SK-N-SH (cell line): Measurements from ENCODE around the gene ABHD6.
"Not testable (repeated sequence)": the region's sequence is repeated elsewhere in the genome, so short reads cannot be mapped to it uniquely, and the experiment has no call there.

Source experiments
- CTCF ChIP-seq: fragments of 200-600 bp; sonication (generic); IDR thresholded peaks from 2 replicates; pipeline ENCODE4 v1.6.1; 2017; ENCODE audit warnings: antibody characterized with exemption, mild to moderate bottlenecking, moderate library complexity
- ELF1 ChIP-seq: IDR thresholded peaks from 2 replicates; pipeline ENCODE4 v1.4.0; 2012
- JUND ChIP-seq: IDR thresholded peaks from 2 replicates; pipeline ENCODE4 v1.4.0; 2012
- NFIC ChIP-seq: IDR thresholded peaks from 2 replicates; pipeline ENCODE4 v1.4.0; 2012; ENCODE audit warnings: borderline replicate concordance
- NRF1 ChIP-seq: IDR thresholded peaks from 2 replicates; pipeline ENCODE4 v1.6.1; 2012; ENCODE audit warnings: low read depth, mild to moderate bottlenecking, low read length
- PBX3 ChIP-seq: IDR thresholded peaks from 2 replicates; pipeline ENCODE4; 2012
- POLR2AphosphoS5 ChIP-seq: IDR thresholded peaks from 2 replicates; pipeline ENCODE4 v1.6.1; 2012; ENCODE audit warnings: low read depth, low read length
- SIN3A ChIP-seq: IDR thresholded peaks from 2 replicates; pipeline ENCODE4 v1.6.1; 2012; ENCODE audit warnings: low read depth, mild to moderate bottlenecking, low read length, moderate library complexity, borderline replicate concordance
- SMC3 ChIP-seq: IDR thresholded peaks from 2 replicates; pipeline ENCODE4 v1.6.1; 2012; ENCODE audit warnings: low read depth, low read length, improper control_type of control experiment
- YY1 ChIP-seq: IDR thresholded peaks from 2 replicates; pipeline ENCODE4 v1.4.0; 2012; ENCODE audit warnings: low read depth, mild to moderate bottlenecking
- TF ChIP-seq, protein P1 (sequence below): IDR thresholded peaks from 2 replicates; pipeline ENCODE4 v1.6.1; 2012; ENCODE audit warnings: mild to moderate bottlenecking, low read depth, low read length, moderate library complexity

- TF ChIP-seq CTCF, NFIC, YY1, ELF1, POLR2AphosphoS5, SMC3, PBX3, SIN3A, NRF1, JUND: not testable (repeated sequence)
- TF ChIP-seq, protein P1, sequence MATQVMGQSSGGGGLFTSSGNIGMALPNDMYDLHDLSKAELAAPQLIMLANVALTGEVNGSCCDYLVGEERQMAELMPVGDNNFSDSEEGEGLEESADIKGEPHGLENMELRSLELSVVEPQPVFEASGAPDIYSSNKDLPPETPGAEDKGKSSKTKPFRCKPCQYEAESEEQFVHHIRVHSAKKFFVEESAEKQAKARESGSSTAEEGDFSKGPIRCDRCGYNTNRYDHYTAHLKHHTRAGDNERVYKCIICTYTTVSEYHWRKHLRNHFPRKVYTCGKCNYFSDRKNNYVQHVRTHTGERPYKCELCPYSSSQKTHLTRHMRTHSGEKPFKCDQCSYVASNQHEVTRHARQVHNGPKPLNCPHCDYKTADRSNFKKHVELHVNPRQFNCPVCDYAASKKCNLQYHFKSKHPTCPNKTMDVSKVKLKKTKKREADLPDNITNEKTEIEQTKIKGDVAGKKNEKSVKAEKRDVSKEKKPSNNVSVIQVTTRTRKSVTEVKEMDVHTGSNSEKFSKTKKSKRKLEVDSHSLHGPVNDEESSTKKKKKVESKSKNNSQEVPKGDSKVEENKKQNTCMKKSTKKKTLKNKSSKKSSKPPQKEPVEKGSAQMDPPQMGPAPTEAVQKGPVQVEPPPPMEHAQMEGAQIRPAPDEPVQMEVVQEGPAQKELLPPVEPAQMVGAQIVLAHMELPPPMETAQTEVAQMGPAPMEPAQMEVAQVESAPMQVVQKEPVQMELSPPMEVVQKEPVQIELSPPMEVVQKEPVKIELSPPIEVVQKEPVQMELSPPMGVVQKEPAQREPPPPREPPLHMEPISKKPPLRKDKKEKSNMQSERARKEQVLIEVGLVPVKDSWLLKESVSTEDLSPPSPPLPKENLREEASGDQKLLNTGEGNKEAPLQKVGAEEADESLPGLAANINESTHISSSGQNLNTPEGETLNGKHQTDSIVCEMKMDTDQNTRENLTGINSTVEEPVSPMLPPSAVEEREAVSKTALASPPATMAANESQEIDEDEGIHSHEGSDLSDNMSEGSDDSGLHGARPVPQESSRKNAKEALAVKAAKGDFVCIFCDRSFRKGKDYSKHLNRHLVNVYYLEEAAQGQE, result not testable (repeated sequence)
Measured at GRCh38 chr3:58201451-58201850, 36.1 kb upstream of the ABHD6 start.
